Uterus (tissue), 4 donors: ENCODE results near the gene DGKK. TPM values are rescaled to one million over a fixed set of nuclear protein-coding genes. Genes with fewer than 3 reads are reported as not detected.

ENCODE experiments used
- DNase-seq, 2 donors: peaks; one replicate each; pipeline ENCODE4 v3.0.0-alpha.2; 2019 to 2020
- H3K27ac ChIP-seq, 2 donors: fragments of 200-600 bp; sonication (generic); 1 replicate in 1 of 2; 2 replicates in 1 of 2; pipeline ENCODE4 v1.5.1; 2016 to 2018
- H3K27me3 ChIP-seq, 2 donors: fragments of 200-600 bp; sonication (generic); one replicate each; pipeline ENCODE4 v1.5.1; 2018 to 2019; ENCODE audit warnings: control low read depth in 1 of 2
- H3K36me3 ChIP-seq, 2 donors: fragments of 200-600 bp; sonication (generic); one replicate each; pipeline ENCODE4 v1.5.1; 2019; ENCODE audit warnings: control low read depth in 1 of 2
- H3K4me1 ChIP-seq, 2 donors: fragments of 200-600 bp; sonication (generic); one replicate each; pipeline ENCODE4 v1.5.1; 2018 to 2019; ENCODE audit warnings: control low read depth in 1 of 2
- H3K4me3 ChIP-seq, 2 donors: fragments of 200-600 bp; sonication (generic); 1 replicate in 1 of 2; 2 replicates in 1 of 2; pipeline ENCODE4 v1.5.1; 2018 to 2019; ENCODE audit warnings: mild to moderate bottlenecking in 1 of 2
- H3K9me3 ChIP-seq, 2 donors: fragments of 200-600 bp; sonication (generic); one replicate each; pipeline ENCODE4 v1.5.1; 2019; ENCODE audit warnings: control low read depth in 1 of 2
- CTCF ChIP-seq, 4 experiments: fragments of 200-600 bp in 2 of 4; fragments of 450-650 bp in 2 of 4; sonication (generic) in 2 of 4; IDR thresholded peaks; one replicate each; pipeline ENCODE4 v1.5.1; 2016 to 2019; ENCODE audit warnings: antibody characterized with exemption in 4 of 4, mild to moderate bottlenecking in 2 of 4, moderate library complexity in 1 of 4
- POLR2A ChIP-seq, 2 donors: fragments of 450-650 bp; IDR thresholded peaks; one replicate each; pipeline ENCODE4 v1.6.1; 2016; ENCODE audit warnings: antibody characterized with exemption in 2 of 2, mild to moderate bottlenecking in 1 of 2, moderate library complexity in 1 of 2
- intact Hi-C: fragments of 100-400 bp; cut with DNase I; formaldehyde crosslinking; loops from one replicate; pipeline ENCODE4 v1.15.1; 2023; ENCODE audit warnings: low total_unique reads
- total RNA-seq, 4 donors: library from RNA; depleted of rRNA in 3 of 4; stranded (reverse); fragments of >200 nt in 3 of 4; gene quantifications; one replicate each; pipeline versions ENCODE4 v1.1.0 to v1.2.4, GENCODE V29; 2014 to 2023
- donor health status: DM: yes; HTN: yes; CAD: no.

Gene DGKK
- total RNA-seq, 4 donors from 2014 or later: 0.35 TPM; not detected in 3

GRCh38 chrX:50469206-50469605 is 1.4 kb downstream of the DGKK start:
- no peaks in the 10 kb centered on the region for H3K4me1 ChIP-seq
- H3K27me3 ChIP-seq: peaks cover 5 to 61% of the 10 kb centered on the region in 2 donors
- H3K36me3 ChIP-seq: no peaks in the 10 kb centered on the region
- TF ChIP-seq CTCF (IDR thresholded peaks at IDR 0.05) (no peak), POLR2A (IDR thresholded peaks at IDR 0.05) (no peak)
- no peaks in the 10 kb centered on the region for H3K9me3 ChIP-seq
- intact Hi-C loops: no loop called here
- H3K4me3 ChIP-seq: no peak overlapping the region
- no peak for DNase-seq
- no peak overlapping the region for H3K27ac ChIP-seq

DNA sequence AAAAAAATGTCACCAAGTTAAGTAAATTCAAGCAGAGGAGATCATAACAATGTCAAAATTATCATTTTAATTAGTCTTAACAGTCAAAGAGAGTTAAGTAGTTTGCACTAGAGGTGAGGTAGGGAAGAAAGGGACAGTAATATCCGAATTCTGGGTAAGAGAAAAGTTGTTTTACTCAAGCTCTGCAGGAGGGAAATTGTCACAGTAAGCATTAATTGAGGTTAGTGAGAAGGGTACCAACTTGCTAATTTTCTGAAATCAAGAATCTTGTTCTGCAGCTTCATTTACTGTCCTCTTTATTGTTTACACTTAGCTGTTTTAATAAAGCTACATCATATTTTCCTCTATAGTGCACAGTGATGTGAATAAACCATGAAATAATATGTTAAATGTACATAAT is 11.0 kb downstream of the DGKK start:
- peaks cover 0 to 30% of the 10 kb centered on the region in 2 donors for H3K27me3 ChIP-seq
- no peak for TF ChIP-seq POLR2A (IDR thresholded peaks at IDR 0.05)
- no peak for TF ChIP-seq CTCF (IDR thresholded peaks at IDR 0.05)
- intact Hi-C loops: no loop called here

DNA sequence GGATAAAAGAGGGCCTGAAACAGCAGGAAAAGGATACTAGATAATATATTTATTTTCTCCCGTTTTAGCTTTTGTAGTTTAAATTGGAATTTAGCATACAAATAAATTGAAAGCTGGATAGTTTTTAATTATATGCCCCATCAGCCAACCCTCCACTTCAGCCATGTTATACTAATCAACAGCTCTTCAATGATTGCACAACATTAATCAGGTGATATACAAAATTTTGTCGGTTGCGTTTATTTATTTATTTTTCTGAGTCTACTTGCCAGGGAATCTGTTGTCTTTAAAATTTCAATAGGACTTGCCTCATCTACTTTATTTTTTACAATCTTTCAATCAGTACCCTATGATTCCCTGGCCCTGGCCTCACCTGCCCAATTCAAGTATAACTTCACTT is 12.1 kb downstream of the DGKK start:
- DNase-seq: no peak
- Histone ChIP-seq H3K4me3 (no peak overlapping the region), H3K9me3 (no peaks in the 10 kb centered on the region), H3K27ac (no peak overlapping the region), H3K4me1 (no peaks in the 10 kb centered on the region), H3K27me3 (peaks cover 0 to 19% of the 10 kb centered on the region in 2 donors), H3K36me3 (no peaks in the 10 kb centered on the region)
- TF ChIP-seq POLR2A (IDR thresholded peaks at IDR 0.05) (no peak), CTCF (IDR thresholded peaks at IDR 0.05) (no peak)
- intact Hi-C loops: no loop called here

More for the DNA sequence above, 11.0 kb downstream of the DGKK start:
- Histone ChIP-seq H3K9me3 (no peaks in the 10 kb centered on the region), H3K36me3 (no peaks in the 10 kb centered on the region), H3K4me3 (no peak overlapping the region), H3K4me1 (no peaks in the 10 kb centered on the region), H3K27ac (no peak overlapping the region)
- no peak for DNase-seq

- no peaks in the 10 kb centered on the region for H3K36me3 ChIP-seq
- H3K4me3 ChIP-seq: no peak overlapping the region
- intact Hi-C loops: no loop called here
- H3K9me3 ChIP-seq: no peaks in the 10 kb centered on the region
- H3K27ac ChIP-seq: no peak overlapping the region
- DNase-seq: no peak
- no peak for TF ChIP-seq CTCF (IDR thresholded peaks at IDR 0.05)
- TF ChIP-seq POLR2A (IDR thresholded peaks at IDR 0.05): no peak
- H3K4me1 ChIP-seq: no peaks in the 10 kb centered on the region
- peaks cover 0 to 14% of the 10 kb centered on the region in 2 donors for H3K27me3 ChIP-seq
Measured at GRCh38 chrX:50456712-50457484, 13.7 kb downstream of the DGKK start.

- H3K4me3 ChIP-seq: no peak overlapping the region
- H3K36me3 ChIP-seq: no peaks in the 10 kb centered on the region
- TF ChIP-seq POLR2A (IDR thresholded peaks at IDR 0.05) (no peak), CTCF (IDR thresholded peaks at IDR 0.05) (no peak)
- intact Hi-C loops: no loop called here
- H3K27ac ChIP-seq: no peak overlapping the region
- no peak for DNase-seq
- no peaks in the 10 kb centered on the region for H3K4me1 ChIP-seq
- peaks cover 0 to 9% of the 10 kb centered on the region in 2 donors for H3K27me3 ChIP-seq
- no peaks in the 10 kb centered on the region for H3K9me3 ChIP-seq
Measured at GRCh38 chrX:50452782-50453181, 17.8 kb downstream of the DGKK start.
